GM12801 (cell line): Measurements from ENCODE around the gene PRKAB2.

Source experiments
- TF ChIP-seq, protein P1 (sequence below): IDR thresholded peaks from one replicate; pipeline ENCODE4 v1.5.1; 2011; ENCODE audit warnings: control low read depth; ENCODE audit not compliant: insufficient read length; ENCODE audit errors: extremely low read depth

PRKAB2 gene

DNA sequence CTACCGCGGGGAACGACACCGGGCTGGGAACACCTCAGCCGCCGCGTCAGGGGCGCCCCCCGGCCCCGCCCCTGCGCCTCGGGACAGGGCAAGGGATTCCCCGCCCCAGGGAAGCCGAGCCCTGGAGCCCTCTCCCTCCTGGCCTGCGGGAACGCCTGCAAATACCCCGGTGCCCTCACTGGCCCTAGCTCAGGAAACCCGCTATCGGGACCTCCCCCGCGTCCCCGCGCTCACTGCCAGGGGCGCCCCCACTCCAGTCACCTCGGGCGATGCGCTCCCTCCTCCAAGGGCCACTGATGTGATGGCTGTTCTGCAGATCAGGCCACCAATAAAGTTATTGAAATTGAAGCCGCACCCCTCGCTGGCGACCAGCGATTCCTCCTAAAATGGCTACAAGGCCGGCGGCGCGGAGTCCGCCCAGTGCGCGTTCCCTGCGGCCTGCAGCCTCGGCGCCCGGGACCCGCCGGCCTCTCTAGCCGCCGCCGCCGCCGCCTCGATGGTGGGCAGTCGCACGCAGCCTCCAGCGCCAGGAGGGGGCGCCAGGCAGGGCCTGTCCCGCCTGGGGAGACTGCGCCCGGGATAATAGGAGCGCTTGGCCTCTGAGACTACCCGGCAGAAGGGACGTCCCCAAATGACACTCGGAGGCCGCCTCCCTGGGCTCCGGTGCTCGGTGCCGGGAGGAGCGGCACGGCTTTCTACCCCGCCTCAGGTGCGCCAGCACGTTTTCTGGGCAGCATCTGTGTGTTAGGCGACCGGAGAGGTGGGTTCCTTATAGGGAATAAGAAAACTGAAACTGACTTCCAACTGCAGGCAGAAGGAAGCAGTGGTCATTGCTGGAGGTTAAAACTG lies at the start of gene PRKAB2:
Gene PRKAB2, minus strand, starts transcription at position 303 of the 849 bp plus-strand sequence. CDS start 326 bp downstream, outside the sequence.
- TF ChIP-seq, protein P1, sequence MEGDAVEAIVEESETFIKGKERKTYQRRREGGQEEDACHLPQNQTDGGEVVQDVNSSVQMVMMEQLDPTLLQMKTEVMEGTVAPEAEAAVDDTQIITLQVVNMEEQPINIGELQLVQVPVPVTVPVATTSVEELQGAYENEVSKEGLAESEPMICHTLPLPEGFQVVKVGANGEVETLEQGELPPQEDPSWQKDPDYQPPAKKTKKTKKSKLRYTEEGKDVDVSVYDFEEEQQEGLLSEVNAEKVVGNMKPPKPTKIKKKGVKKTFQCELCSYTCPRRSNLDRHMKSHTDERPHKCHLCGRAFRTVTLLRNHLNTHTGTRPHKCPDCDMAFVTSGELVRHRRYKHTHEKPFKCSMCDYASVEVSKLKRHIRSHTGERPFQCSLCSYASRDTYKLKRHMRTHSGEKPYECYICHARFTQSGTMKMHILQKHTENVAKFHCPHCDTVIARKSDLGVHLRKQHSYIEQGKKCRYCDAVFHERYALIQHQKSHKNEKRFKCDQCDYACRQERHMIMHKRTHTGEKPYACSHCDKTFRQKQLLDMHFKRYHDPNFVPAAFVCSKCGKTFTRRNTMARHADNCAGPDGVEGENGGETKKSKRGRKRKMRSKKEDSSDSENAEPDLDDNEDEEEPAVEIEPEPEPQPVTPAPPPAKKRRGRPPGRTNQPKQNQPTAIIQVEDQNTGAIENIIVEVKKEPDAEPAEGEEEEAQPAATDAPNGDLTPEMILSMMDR = no peak

DNA sequence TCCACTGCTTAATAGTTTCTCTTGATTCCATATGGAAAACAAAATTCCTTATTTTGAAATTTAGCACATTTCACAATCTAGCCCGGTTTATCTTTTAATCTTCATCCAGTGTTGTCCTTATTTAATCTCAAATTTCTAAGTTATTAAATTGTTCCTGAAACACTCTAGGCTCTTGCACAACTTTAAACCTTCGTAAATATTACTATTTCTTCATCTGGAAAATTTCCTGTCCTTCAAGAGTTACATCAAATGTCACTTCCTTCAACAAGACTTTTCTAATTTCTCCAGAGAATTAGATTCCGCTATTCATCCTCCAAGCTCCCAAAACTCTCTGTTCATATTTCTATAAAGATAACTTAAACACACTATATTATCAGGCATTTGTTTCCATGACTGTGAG lies 46.3 kb upstream of the PRKAB2 start:
- TF ChIP-seq, protein P1 = no peak

- TF ChIP-seq, protein P1 = no peak
These were observed 44.9 kb upstream of the PRKAB2 start for GRCh38 chr1:147217141-147217540.

GRCh38 chr1:147216124-147216523 lies 43.9 kb upstream of the PRKAB2 start:
- TF ChIP-seq, protein P1 = no peak

- TF ChIP-seq, protein P1 = no peak
These were observed 43.3 kb upstream of the PRKAB2 start for GRCh38 chr1:147215540-147215916.

GRCh38 chr1:147214842-147215539 lies 42.7 kb upstream of the PRKAB2 start:
- TF ChIP-seq, protein P1 = no peak

DNA sequence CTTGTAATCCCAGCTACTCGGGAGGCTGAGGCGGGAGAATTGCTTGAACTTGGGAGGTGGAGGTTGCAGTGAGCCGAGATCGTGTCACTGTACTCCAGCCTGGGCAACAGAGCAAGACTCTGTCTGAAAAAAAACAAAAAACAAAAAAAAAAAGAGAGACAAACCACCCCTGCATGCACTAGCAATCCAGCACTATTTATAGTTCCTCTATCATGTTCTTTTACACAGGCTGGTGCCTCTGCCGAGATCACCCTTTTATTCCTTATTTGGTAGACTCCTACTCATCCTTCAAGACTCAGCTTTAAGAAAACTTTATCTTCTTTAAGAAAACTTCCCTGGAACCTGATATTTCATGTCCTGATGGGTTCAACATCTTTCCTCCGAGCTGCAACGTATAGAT lies 42.1 kb upstream of the PRKAB2 start:
- TF ChIP-seq, protein P1 = no peak
